Measurements from ENCODE around the gene COX8A.
A peak's percentile ranks its signal among the peaks of the same experiment; 100 is the strongest.
"Not testable (repeated sequence)": the region's sequence is repeated elsewhere in the genome, so short reads cannot be mapped to it uniquely, and the experiment has no call there.

Gene COX8A

GRCh38 chr11:63969461-63969860 lies 5.0 kb upstream of the COX8A start:
- no peaks in the 10 kb centered on the region for H3K9me3 ChIP-seq (ENCODE audit: control insufficient read depth in 2 of 2, low read length in 2 of 2)
- H3K27ac ChIP-seq (ENCODE audit: low read depth in 2 of 2, low read length in 2 of 2), result no peak overlapping the region
- H3K36me3 ChIP-seq (ENCODE audit: control insufficient read depth in 2 of 2, insufficient read depth in 2 of 2, low read length in 2 of 2), result no peaks in the 10 kb centered on the region
- no peaks in the 10 kb centered on the region for H3K27me3 ChIP-seq (ENCODE audit: control insufficient read depth in 2 of 2, insufficient read depth in 2 of 2, low read length in 2 of 2)
- no peaks in the 10 kb centered on the region for H3K4me1 ChIP-seq (ENCODE audit: control insufficient read depth in 2 of 2, insufficient read depth in 2 of 2, low read length in 2 of 2)
- no peak overlapping the region for H3K4me3 ChIP-seq (ENCODE audit: low read length in 2 of 2)
- no peak overlapping the region for H3K9ac ChIP-seq (ENCODE audit: low read depth in 1 of 2, low read length in 2 of 2)

GRCh38 chr11:63970902-63971301 lies 3.5 kb upstream of the COX8A start:
- Histone ChIP-seq H3K4me3 (ENCODE audit: low read length in 2 of 2) (no peak overlapping the region), H3K9me3 (ENCODE audit: control insufficient read depth in 2 of 2, low read length in 2 of 2) (no peaks in the 10 kb centered on the region), H3K27ac (ENCODE audit: low read depth in 2 of 2, low read length in 2 of 2) (no peak overlapping the region), H3K36me3 (ENCODE audit: control insufficient read depth in 2 of 2, insufficient read depth in 2 of 2, low read length in 2 of 2) (no peaks in the 10 kb centered on the region), H3K27me3 (ENCODE audit: control insufficient read depth in 2 of 2, insufficient read depth in 2 of 2, low read length in 2 of 2) (no peaks in the 10 kb centered on the region), H3K4me1 (ENCODE audit: control insufficient read depth in 2 of 2, insufficient read depth in 2 of 2, low read length in 2 of 2) (peaks cover under 1 to 5% of the 10 kb centered on the region in 2 donors), H3K9ac (ENCODE audit: low read depth in 1 of 2, low read length in 2 of 2) (no peak overlapping the region)

- H3K27ac ChIP-seq (ENCODE audit: low read depth in 2 of 2, low read length in 2 of 2); H3K4me1 ChIP-seq (ENCODE audit: control insufficient read depth in 2 of 2, insufficient read depth in 2 of 2, low read length in 2 of 2); H3K9me3 ChIP-seq (ENCODE audit: control insufficient read depth in 2 of 2, low read length in 2 of 2); H3K9ac ChIP-seq (ENCODE audit: low read depth in 1 of 2, low read length in 2 of 2); H3K27me3 ChIP-seq (ENCODE audit: control insufficient read depth in 2 of 2, insufficient read depth in 2 of 2, low read length in 2 of 2): not testable (repeated sequence)
- H3K4me3 ChIP-seq (ENCODE audit: low read length in 2 of 2), result peak overlapping the region in 1 of 2 donors; percentile 94
- H3K36me3 ChIP-seq (ENCODE audit: control insufficient read depth in 2 of 2, insufficient read depth in 2 of 2, low read length in 2 of 2), result peaks cover 0 to 13% of the 10 kb centered on the region in 2 donors
These were observed 535 bp upstream of the COX8A start for GRCh38 chr11:63973912-63974258.

- Histone ChIP-seq H3K27ac (ENCODE audit: low read depth in 2 of 2, low read length in 2 of 2) (no peak overlapping the region), H3K27me3 (ENCODE audit: control insufficient read depth in 2 of 2, insufficient read depth in 2 of 2, low read length in 2 of 2) (no peaks in the 10 kb centered on the region), H3K4me1 (ENCODE audit: control insufficient read depth in 2 of 2, insufficient read depth in 2 of 2, low read length in 2 of 2) (peaks cover 9 to 10% of the 10 kb centered on the region in 2 donors), H3K36me3 (ENCODE audit: control insufficient read depth in 2 of 2, insufficient read depth in 2 of 2, low read length in 2 of 2) (peaks cover 0 to 17% of the 10 kb centered on the region in 2 donors), H3K9me3 (ENCODE audit: control insufficient read depth in 2 of 2, low read length in 2 of 2) (no peaks in the 10 kb centered on the region), H3K4me3 (ENCODE audit: low read length in 2 of 2) (no peak overlapping the region), H3K9ac (ENCODE audit: low read depth in 1 of 2, low read length in 2 of 2) (no peak overlapping the region)
These were observed 4.3 kb downstream of the COX8A start for GRCh38 chr11:63978551-63979239.

GRCh38 chr11:63979426-63979825 lies 5.0 kb downstream of the COX8A start:
- Histone ChIP-seq H3K4me3 (ENCODE audit: low read length in 2 of 2) (no peak overlapping the region), H3K36me3 (ENCODE audit: control insufficient read depth in 2 of 2, insufficient read depth in 2 of 2, low read length in 2 of 2) (peaks cover 0 to 17% of the 10 kb centered on the region in 2 donors), H3K27ac (ENCODE audit: low read depth in 2 of 2, low read length in 2 of 2) (no peak overlapping the region), H3K9ac (ENCODE audit: low read depth in 1 of 2, low read length in 2 of 2) (no peak overlapping the region), H3K4me1 (ENCODE audit: control insufficient read depth in 2 of 2, insufficient read depth in 2 of 2, low read length in 2 of 2) (peaks cover 9 to 10% of the 10 kb centered on the region in 2 donors), H3K27me3 (ENCODE audit: control insufficient read depth in 2 of 2, insufficient read depth in 2 of 2, low read length in 2 of 2) (no peaks in the 10 kb centered on the region), H3K9me3 (ENCODE audit: control insufficient read depth in 2 of 2, low read length in 2 of 2) (no peaks in the 10 kb centered on the region)

- H3K27ac ChIP-seq (ENCODE audit: low read depth in 2 of 2, low read length in 2 of 2), result peak overlapping the region; percentile 78 to 83
These were observed 11.4 kb downstream of the COX8A start for GRCh38 chr11:63985812-63986155.

GRCh38 chr11:63986156-63986931 lies 11.9 kb downstream of the COX8A start, which contains the start of gene OTUB1:
TSS of gene OTUB1 (plus strand) at chr11:63986438. CDS start at chr11:63986457, 19 bp downstream.
- peaks cover 7 to 13% of the 10 kb centered on the region in 2 donors for H3K36me3 ChIP-seq (ENCODE audit: control insufficient read depth in 2 of 2, insufficient read depth in 2 of 2, low read length in 2 of 2)
- H3K4me3 ChIP-seq (ENCODE audit: low read length in 2 of 2), result peak within 1 kb of the TSS; percentile 87 to 92
- peak within 1 kb of the TSS; percentile 73 to 77 for H3K9ac ChIP-seq (ENCODE audit: low read depth in 1 of 2, low read length in 2 of 2)
- no peaks in the 10 kb centered on the region for H3K27me3 ChIP-seq (ENCODE audit: control insufficient read depth in 2 of 2, insufficient read depth in 2 of 2, low read length in 2 of 2)
- H3K27ac ChIP-seq (ENCODE audit: low read depth in 2 of 2, low read length in 2 of 2), result peak within 1 kb of the TSS; percentile 78 to 83
- H3K4me1 ChIP-seq (ENCODE audit: control insufficient read depth in 2 of 2, insufficient read depth in 2 of 2, low read length in 2 of 2), result peaks cover 10 to 19% of the 10 kb centered on the region in 2 donors
- H3K9me3 ChIP-seq (ENCODE audit: control insufficient read depth in 2 of 2, low read length in 2 of 2), result no peaks in the 10 kb centered on the region

More at GRCh38 chr11:63985812-63986155, 11.4 kb downstream of the COX8A start:
- peak overlapping the region; percentile 87 to 92 for H3K4me3 ChIP-seq (ENCODE audit: low read length in 2 of 2)
- H3K27me3 ChIP-seq (ENCODE audit: control insufficient read depth in 2 of 2, insufficient read depth in 2 of 2, low read length in 2 of 2), result no peaks in the 10 kb centered on the region
- peak overlapping the region; percentile 73 to 77 for H3K9ac ChIP-seq (ENCODE audit: low read depth in 1 of 2, low read length in 2 of 2)
- peaks cover 10 to 19% of the 10 kb centered on the region in 2 donors for H3K4me1 ChIP-seq (ENCODE audit: control insufficient read depth in 2 of 2, insufficient read depth in 2 of 2, low read length in 2 of 2)
- no peaks in the 10 kb centered on the region for H3K9me3 ChIP-seq (ENCODE audit: control insufficient read depth in 2 of 2, low read length in 2 of 2)
- peaks cover 7 to 8% of the 10 kb centered on the region in 2 donors for H3K36me3 ChIP-seq (ENCODE audit: control insufficient read depth in 2 of 2, insufficient read depth in 2 of 2, low read length in 2 of 2)

GRCh38 chr11:63986932-63987513 lies 12.6 kb downstream of the COX8A start:
- Histone ChIP-seq H3K9ac (ENCODE audit: low read depth in 1 of 2, low read length in 2 of 2) (peak overlapping the region; percentile 73 to 77), H3K9me3 (ENCODE audit: control insufficient read depth in 2 of 2, low read length in 2 of 2) (no peaks in the 10 kb centered on the region), H3K4me1 (ENCODE audit: control insufficient read depth in 2 of 2, insufficient read depth in 2 of 2, low read length in 2 of 2) (peaks cover 10 to 19% of the 10 kb centered on the region in 2 donors), H3K4me3 (ENCODE audit: low read length in 2 of 2) (peak overlapping the region; percentile 87 to 92), H3K36me3 (ENCODE audit: control insufficient read depth in 2 of 2, insufficient read depth in 2 of 2, low read length in 2 of 2) (peaks cover 7 to 17% of the 10 kb centered on the region in 2 donors), H3K27me3 (ENCODE audit: control insufficient read depth in 2 of 2, insufficient read depth in 2 of 2, low read length in 2 of 2) (no peaks in the 10 kb centered on the region), H3K27ac (ENCODE audit: low read depth in 2 of 2, low read length in 2 of 2) (no peak overlapping the region)

GRCh38 chr11:63991558-63991957 lies 17.1 kb downstream of the COX8A start:
- Histone ChIP-seq H3K9ac (ENCODE audit: low read depth in 1 of 2, low read length in 2 of 2) (no peak overlapping the region), H3K4me1 (ENCODE audit: control insufficient read depth in 2 of 2, insufficient read depth in 2 of 2, low read length in 2 of 2) (peaks cover 10 to 11% of the 10 kb centered on the region in 2 donors), H3K36me3 (ENCODE audit: control insufficient read depth in 2 of 2, insufficient read depth in 2 of 2, low read length in 2 of 2) (peaks cover 13 to 40% of the 10 kb centered on the region in 2 donors), H3K9me3 (ENCODE audit: control insufficient read depth in 2 of 2, low read length in 2 of 2) (no peaks in the 10 kb centered on the region), H3K27ac (ENCODE audit: low read depth in 2 of 2, low read length in 2 of 2) (no peak overlapping the region), H3K27me3 (ENCODE audit: control insufficient read depth in 2 of 2, insufficient read depth in 2 of 2, low read length in 2 of 2) (no peaks in the 10 kb centered on the region), H3K4me3 (ENCODE audit: low read length in 2 of 2) (no peak overlapping the region)

GRCh38 chr11:63993100-63993499 lies 18.7 kb downstream of the COX8A start:
- no peaks in the 10 kb centered on the region for H3K27me3 ChIP-seq (ENCODE audit: control insufficient read depth in 2 of 2, insufficient read depth in 2 of 2, low read length in 2 of 2)
- H3K27ac ChIP-seq (ENCODE audit: low read depth in 2 of 2, low read length in 2 of 2), result no peak overlapping the region
- H3K4me3 ChIP-seq (ENCODE audit: low read length in 2 of 2), result no peak overlapping the region
- H3K36me3 ChIP-seq (ENCODE audit: control insufficient read depth in 2 of 2, insufficient read depth in 2 of 2, low read length in 2 of 2), result peaks cover 24 to 49% of the 10 kb centered on the region in 2 donors
- H3K9me3 ChIP-seq (ENCODE audit: control insufficient read depth in 2 of 2, low read length in 2 of 2), result no peaks in the 10 kb centered on the region
- no peaks in the 10 kb centered on the region for H3K4me1 ChIP-seq (ENCODE audit: control insufficient read depth in 2 of 2, insufficient read depth in 2 of 2, low read length in 2 of 2)
- H3K9ac ChIP-seq (ENCODE audit: low read depth in 1 of 2, low read length in 2 of 2), result no peak overlapping the region

Data from mucosa of rectum (tissue), 2 donors.